HUES64 (cell line): ENCODE measurements around the gene TRIM47.

Experiments used
- H3K27ac ChIP-seq: 2 replicates; pipeline ENCODE4 v1.7.0; 2013; ENCODE audit warnings: low read depth, low read length, inconsistent platforms
- H3K27me3 ChIP-seq: 2 replicates; pipeline ENCODE4 v1.6.1; 2013; ENCODE audit warnings: mild to moderate bottlenecking, low read length; ENCODE audit not compliant: insufficient read depth
- H3K36me3 ChIP-seq: 2 replicates; pipeline ENCODE4 v1.6.1; 2013; ENCODE audit warnings: mild to moderate bottlenecking, low read length; ENCODE audit not compliant: insufficient read depth
- H3K4me1 ChIP-seq: 2 replicates; pipeline ENCODE4 v1.6.1; 2013; ENCODE audit warnings: mild to moderate bottlenecking, low read length, moderate library complexity; ENCODE audit not compliant: insufficient read depth
- H3K4me3 ChIP-seq: 2 replicates; pipeline ENCODE4 v1.5.1; 2013; ENCODE audit warnings: mild to moderate bottlenecking, low read length, moderate library complexity
- H3K9ac ChIP-seq: 2 replicates; pipeline ENCODE4 v1.6.1; 2013; ENCODE audit warnings: mild to moderate bottlenecking, low read depth, low read length
- H3K9me3 ChIP-seq: 2 replicates; pipeline ENCODE4 v1.6.1; 2013; ENCODE audit warnings: low read depth, low read length; ENCODE audit not compliant: insufficient read depth
- WGBS: fragments of 150-250, 120-280 bp; methylation state at CpG from one replicate; pipeline ENCODE4 v1.1.7; 2013; ENCODE audit warnings: missing lambda C conversion rate; 5-methylcytosine and 5-hydroxymethylcytosine counted together

Gene TRIM47

DNA sequence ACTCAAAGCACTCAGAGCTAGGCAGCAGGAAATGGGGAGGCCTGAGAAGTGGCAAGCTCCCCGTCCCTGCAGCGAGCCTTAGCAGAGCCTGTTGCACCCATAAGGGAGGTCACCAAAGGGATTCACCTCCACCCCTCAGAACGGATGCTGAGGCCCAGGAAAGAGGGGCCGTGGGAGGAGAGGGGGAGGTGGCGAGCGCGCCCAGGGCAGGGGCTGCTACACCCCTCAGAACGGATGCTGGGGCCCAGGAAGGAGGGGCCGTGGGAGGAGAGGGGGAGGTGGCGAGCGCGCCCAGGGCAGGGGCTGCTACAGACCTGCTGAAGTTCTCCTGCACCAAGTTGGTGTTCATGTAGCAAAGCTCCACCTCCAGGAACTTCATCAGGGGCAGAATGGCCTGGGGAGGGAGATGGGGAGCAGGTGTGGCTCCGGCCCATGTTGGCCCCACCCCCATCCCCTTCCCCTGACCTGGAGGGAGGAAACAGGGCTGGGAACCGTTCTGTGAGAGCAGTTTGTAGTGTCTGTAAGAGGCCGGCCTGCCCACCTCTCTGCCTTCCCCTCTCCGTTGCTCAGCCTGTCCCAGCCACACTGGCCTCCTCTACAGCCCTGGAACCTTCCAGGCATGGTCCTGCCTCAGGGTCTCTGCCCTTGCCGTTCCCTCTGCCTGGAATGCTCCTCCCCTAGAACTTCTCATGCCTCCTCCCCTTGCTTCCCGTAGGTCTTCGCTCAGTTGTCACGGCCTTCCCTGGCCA, 45.6 kb downstream of the TRIM47 start:
- Histone ChIP-seq H3K9me3 (no peaks in the 10 kb centered on the region), H3K4me3 (peak overlapping the region; percentile 30), H3K27ac (peak overlapping the region; percentile 63; the same call in 1 of the 2 replicates), H3K9ac (peak overlapping the region; percentile 30; the same call in 1 of the 2 replicates), H3K36me3 (no peaks in the 10 kb centered on the region), H3K4me1 (peaks cover 18% of the 10 kb centered on the region), H3K27me3 (no peaks in the 10 kb centered on the region)
- WGBS = 35% methylated on average over 18 of the region's 20 CpGs

DNA sequence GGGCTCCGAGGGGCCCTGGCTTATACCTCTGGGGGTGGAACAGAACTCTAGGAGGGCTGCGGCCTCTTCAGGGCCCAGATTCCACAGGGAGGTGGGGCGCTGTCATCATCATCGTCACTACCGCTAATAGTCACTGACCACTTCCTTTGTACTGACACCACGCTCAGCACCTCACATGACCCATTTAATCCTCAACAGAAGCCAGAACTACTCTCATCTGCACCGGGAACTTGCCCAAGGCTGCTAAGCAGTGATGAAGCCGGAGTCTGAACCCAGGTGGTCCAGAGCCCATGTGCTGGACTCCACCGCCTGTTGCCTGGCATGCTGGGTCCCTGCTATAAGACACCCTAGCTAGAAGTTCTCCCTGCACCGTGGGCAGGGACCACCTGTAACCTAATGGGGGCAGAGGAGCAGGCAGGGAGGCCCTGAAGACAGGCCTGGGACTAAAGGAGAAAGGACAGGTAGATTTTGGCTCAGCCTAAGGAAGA, 46.2 kb downstream of the TRIM47 start:
- Histone ChIP-seq H3K27me3 (no peaks in the 10 kb centered on the region), H3K9ac (peak overlapping the region; percentile 30; the same call in 1 of the 2 replicates), H3K4me3 (peak overlapping the region; percentile 30), H3K36me3 (no peaks in the 10 kb centered on the region), H3K9me3 (no peaks in the 10 kb centered on the region), H3K27ac (peak overlapping the region; percentile 63; the same call in 1 of the 2 replicates), H3K4me1 (peaks cover 20% of the 10 kb centered on the region)
- 87% methylated on average over 10 of the region's 10 CpGs for WGBS

DNA sequence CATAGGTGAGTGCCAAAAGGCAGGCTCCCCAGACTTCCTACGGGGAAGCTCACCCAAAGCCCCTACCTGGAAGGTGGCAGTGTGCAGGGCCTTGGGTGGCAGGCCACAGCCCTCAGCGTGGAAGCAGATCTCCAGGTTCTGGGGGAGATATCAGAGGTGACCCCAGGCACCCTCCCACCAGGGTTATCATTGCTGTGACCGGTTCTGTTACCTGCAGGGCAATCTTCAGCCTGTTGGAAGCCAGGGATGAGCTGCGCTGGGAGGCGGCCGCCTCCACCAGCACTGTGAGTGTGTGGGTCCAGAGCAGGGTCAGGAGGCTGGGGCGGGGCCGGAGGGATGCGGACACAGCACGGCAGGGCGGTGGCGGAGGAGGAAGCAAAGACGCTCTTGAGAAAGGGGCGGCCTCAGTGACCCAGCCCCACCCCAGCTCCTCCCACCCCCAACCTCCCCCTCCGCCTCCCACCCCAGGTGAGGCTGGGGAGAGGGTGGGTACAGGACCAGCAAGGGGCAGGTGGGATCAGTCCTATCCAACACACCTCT, 47.3 kb downstream of the TRIM47 start:
- peaks cover 23% of the 10 kb centered on the region for H3K4me1 ChIP-seq
- H3K36me3 ChIP-seq = no peaks in the 10 kb centered on the region
- no peak overlapping the region for H3K27ac ChIP-seq
- WGBS = 91% methylated on average over 6 of the region's 15 CpGs
- H3K4me3 ChIP-seq = no peak overlapping the region
- H3K27me3 ChIP-seq = no peaks in the 10 kb centered on the region
- H3K9ac ChIP-seq = no peak overlapping the region
- no peaks in the 10 kb centered on the region for H3K9me3 ChIP-seq

DNA sequence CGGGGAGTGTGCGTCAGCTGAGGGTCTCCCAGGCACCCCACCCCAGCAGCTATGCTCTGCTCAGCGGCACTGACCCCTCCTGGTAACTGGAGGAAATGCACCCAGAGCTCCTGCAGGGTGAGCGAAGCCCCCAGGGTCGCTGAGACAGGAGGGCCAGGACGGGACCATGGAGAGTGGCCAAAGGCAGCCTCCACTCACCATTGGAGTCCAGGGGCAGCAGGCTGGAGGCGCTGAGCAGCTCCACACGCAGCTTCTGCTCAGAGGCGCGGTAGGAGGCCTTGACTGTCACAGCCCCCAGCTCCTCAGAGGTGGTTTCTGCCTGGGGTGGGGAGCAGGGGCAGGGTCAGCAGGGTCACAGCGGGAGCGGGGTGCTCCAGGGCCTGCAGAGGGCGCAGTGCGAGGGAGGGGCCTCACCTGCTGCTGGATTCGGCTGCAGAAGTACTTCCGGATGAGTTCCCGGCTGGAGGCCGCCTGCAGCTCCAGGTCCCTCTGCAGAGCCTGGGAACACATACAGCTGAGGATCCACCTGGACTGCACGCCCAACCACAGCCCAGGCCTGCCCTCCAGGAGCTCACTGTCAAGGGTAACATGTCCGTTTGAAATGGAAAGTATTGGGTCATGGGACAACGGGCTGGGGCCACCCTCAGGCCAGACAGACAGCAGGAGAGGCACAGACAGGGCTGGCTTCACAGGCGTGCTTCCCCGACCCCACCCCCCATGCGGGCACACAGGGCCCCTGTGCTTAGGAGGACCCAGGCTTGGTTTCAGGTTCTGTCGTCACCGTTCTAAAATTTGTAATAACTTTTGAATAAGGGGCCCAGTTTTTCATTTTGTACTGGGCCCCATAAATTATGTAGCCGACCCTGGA, 48.0 kb downstream of the TRIM47 start:
- H3K27ac ChIP-seq = peak overlapping the region; percentile 41; the same call in 1 of the 2 replicates
- H3K4me1 ChIP-seq = peaks cover 23% of the 10 kb centered on the region
- H3K9ac ChIP-seq = no peak overlapping the region
- no peaks in the 10 kb centered on the region for H3K27me3 ChIP-seq
- no peaks in the 10 kb centered on the region for H3K9me3 ChIP-seq
- WGBS = 61% methylated on average over 27 of the region's 27 CpGs
- peaks cover 3% of the 10 kb centered on the region; the same call in 1 of the 2 replicates for H3K36me3 ChIP-seq
- no peak overlapping the region; the same call in 1 of the 2 replicates for H3K4me3 ChIP-seq

DNA sequence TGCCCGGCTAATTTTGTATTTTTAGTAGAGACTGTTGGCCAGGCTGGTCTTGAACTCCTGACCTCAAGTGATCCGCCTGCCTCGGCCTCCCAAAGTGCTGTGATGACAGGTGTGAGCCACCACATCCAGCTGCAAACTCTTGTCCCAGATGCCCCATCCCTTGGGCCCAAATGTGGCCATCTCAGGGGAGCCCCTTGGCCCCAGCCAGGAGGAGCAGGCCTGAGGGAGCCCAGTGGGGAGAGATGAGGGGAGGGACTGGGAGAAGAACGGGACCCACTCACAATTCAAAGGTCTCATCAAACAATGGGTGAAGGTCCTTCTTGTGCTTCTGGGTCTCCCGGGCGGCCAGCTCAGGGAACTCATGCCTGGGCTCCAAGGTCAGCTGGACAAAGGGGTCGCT, 48.6 kb downstream of the TRIM47 start:
- peaks cover 5% of the 10 kb centered on the region; the same call in 1 of the 2 replicates for H3K36me3 ChIP-seq
- no peak overlapping the region for H3K4me3 ChIP-seq
- H3K27ac ChIP-seq = no peak overlapping the region; the same call in 1 of the 2 replicates
- no peaks in the 10 kb centered on the region for H3K27me3 ChIP-seq
- H3K9me3 ChIP-seq = no peaks in the 10 kb centered on the region
- 90% methylated on average over 7 of the region's 7 CpGs for WGBS
- peaks cover 23% of the 10 kb centered on the region for H3K4me1 ChIP-seq
- H3K9ac ChIP-seq = no peak overlapping the region

DNA sequence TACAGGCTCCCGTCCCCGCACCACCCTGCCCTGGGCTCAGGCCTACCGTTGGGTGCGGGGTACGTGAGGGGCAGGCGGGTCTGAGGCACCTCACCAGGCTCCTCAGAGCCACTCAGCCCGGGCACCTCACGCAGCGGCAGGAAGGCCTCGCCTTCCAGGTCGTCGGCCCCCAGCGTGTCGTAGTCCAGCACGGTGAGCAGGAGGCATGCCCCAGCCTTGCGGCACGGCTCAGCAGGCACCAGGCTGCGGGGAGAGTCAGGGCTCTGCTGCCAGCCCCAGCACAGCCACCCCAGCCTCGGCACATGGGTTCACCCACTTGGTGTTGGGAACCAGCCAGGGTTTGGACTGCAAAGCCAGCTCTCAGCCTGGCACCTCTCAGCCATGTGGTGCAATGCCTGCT, 49.6 kb downstream of the TRIM47 start:
- WGBS = 95% methylated on average over 19 of the region's 19 CpGs
- H3K9me3 ChIP-seq = no peaks in the 10 kb centered on the region
- H3K4me1 ChIP-seq = peaks cover 23% of the 10 kb centered on the region
- no peak overlapping the region for H3K4me3 ChIP-seq
- H3K36me3 ChIP-seq = peaks cover 15% of the 10 kb centered on the region
- no peaks in the 10 kb centered on the region for H3K27me3 ChIP-seq
- H3K9ac ChIP-seq = no peak overlapping the region
- no peak overlapping the region for H3K27ac ChIP-seq

DNA sequence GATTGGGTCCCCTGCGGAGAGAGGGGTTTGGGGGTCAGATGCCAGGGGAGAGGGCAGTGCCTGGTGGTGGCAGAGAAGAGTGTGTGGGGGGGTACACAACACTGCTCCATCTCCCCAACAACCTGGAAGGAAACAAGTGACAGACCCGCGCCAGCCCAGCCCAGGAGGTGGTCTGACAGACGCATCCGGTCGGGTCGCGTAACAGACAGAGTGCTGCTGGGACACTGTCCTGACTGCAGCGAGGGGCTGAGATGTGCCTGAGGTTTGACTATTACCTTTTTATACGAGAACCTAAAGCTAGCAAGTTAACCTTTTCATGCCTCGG, 50.3 kb downstream of the TRIM47 start:
- peak overlapping the region; percentile 37 for H3K4me3 ChIP-seq
- H3K9ac ChIP-seq = peak overlapping the region; percentile 24; the same call in 1 of the 2 replicates
- WGBS = 54% methylated on average over 11 of the region's 11 CpGs
- H3K36me3 ChIP-seq = peaks cover 22% of the 10 kb centered on the region
- no peak overlapping the region for H3K27ac ChIP-seq
- no peaks in the 10 kb centered on the region for H3K27me3 ChIP-seq
- H3K4me1 ChIP-seq = peaks cover 18% of the 10 kb centered on the region
- H3K9me3 ChIP-seq = no peaks in the 10 kb centered on the region

DNA sequence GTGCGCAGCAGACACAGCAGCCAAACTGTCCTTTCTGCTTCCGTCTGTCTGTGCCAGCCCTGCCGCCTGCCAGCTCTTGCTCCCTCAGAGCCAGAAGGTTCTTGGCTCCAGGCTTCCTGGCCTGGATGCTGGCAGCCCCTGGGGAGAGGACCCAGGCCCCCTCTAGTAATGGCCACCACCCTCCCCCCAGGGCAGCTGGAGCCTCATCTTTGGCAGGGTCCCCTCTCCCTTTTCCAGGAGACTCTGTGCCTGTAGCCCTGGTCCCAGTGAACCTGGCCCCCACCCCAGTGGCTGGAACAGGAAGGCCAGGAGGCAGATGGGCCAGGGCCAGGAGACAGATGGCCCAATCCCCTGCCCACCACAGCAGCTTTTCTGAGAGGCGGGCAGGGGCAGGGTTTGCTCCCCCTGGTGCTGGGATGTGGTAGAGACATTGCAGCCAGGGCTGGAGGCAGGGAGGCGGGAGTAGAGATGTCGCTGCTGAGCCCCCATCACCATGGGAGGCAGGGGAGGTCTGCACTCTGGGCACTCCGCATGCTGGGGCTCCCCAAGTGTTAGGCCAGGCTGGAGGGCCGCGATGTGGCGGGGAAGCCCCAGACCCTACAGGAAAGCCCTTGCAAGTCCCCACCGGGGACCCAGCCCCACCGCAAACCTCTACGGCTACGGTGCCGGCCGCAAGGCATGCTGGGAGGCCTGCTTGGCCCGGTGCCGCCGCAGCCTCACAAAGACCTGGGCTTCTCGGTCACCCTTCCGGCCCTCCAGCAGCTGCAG, 50.9 kb downstream of the TRIM47 start:
- Histone ChIP-seq H3K36me3 (peaks cover 27% of the 10 kb centered on the region), H3K4me1 (peaks cover 16% of the 10 kb centered on the region), H3K9ac (peak overlapping the region; percentile 24; the same call in 1 of the 2 replicates), H3K27me3 (no peaks in the 10 kb centered on the region), H3K27ac (peak overlapping the region; percentile 62), H3K9me3 (no peaks in the 10 kb centered on the region), H3K4me3 (peak overlapping the region; percentile 37)
- WGBS = 42% methylated on average over 21 of the region's 21 CpGs

DNA sequence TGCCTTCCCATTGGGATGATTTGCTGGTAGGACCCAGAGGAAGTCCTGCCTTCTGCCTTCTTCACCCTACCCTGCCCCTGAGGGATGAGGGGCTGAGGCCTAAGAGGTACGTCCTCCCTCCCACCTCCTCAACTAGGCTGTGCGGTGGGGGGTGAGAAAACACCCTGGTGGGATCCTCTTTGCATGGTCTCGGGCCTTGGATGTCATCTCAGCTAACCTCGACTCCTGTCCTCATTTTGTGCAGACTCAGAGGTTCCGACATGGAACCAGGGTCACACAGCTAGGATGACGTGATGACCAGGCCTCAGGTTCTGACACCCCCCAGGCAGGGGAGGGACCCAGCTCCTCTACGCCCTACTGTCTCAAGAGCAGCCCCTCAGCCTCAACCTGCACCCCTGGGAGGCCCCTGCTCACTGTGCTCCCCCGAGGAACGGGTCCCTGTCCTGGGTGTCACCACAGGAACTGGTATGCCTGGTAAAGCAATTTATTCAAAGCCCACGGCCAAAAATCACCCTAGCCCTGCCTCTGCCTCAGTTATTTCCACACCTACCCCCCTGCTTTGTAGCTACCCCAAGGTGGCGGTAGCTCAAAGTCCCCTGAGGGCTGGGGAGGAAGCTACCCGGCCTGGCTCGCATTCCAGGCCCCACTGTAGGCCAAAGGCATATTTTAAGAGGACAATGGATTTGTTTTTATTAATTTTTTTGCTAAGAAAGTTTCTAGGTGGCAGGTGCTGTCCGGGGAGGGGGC, 51.6 kb downstream of the TRIM47 start:
- H3K9ac ChIP-seq = no peak overlapping the region; the same call in 1 of the 2 replicates
- H3K4me3 ChIP-seq = no peak overlapping the region
- peak overlapping the region; percentile 62 for H3K27ac ChIP-seq
- H3K4me1 ChIP-seq = peaks cover 12% of the 10 kb centered on the region
- H3K27me3 ChIP-seq = no peaks in the 10 kb centered on the region
- 89% methylated on average over 14 of the region's 14 CpGs for WGBS
- H3K9me3 ChIP-seq = no peaks in the 10 kb centered on the region
- H3K36me3 ChIP-seq = peaks cover 34% of the 10 kb centered on the region

DNA sequence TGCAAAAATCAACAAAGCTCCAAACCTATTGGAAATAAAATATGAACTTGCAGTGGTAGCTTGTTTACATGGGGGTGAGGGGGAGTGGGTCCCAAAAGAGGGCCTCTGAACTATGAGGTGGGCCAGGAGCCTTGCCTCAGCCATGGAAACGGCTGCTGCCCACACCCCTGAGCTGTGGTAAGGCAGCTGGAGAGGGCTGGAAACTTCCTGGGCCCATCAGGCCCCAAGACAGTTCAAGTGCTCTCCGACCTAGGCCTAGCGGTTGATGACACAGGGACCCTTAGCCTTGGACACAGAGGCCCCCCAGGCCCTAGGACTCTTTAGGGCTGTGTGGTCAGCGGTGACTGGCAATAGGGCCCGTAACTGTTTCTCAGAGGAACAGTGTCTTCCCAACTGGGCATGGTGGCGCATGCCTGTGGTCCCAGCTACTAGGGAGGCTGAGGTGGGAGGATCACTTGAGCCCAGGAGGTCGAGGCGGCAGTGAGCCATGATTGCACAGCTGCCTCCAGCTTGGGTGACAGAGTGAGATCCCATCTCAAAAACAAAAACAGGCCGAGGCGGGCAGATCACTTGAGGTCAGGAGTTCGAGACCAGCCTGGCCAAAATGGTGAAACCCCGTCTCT, 52.5 kb downstream of the TRIM47 start:
- H3K4me1 ChIP-seq = peaks cover 9% of the 10 kb centered on the region
- H3K27me3 ChIP-seq = no peaks in the 10 kb centered on the region
- no peak overlapping the region for H3K9ac ChIP-seq
- H3K9me3 ChIP-seq = no peaks in the 10 kb centered on the region
- peaks cover 43% of the 10 kb centered on the region for H3K36me3 ChIP-seq
- H3K27ac ChIP-seq = no peak overlapping the region
- WGBS = 94% methylated on average over 12 of the region's 12 CpGs
- no peak overlapping the region for H3K4me3 ChIP-seq
